Heart right ventricle (tissue), 16 donors: ENCODE data around the gene GALT. TPM values are rescaled to one million over a fixed set of nuclear protein-coding genes. Genes with fewer than 3 reads are reported as not detected.

Experiments
- ATAC-seq, 8 donors: fragments of 200-7000 bp; cut with Tn5 transposase; one replicate each; pipeline ENCODE4 v1.9.1; 2020; ENCODE audit warnings: mild to moderate bottlenecking in 8 of 8, moderate library complexity in 8 of 8, moderate number of reproducible peaks in 1 of 8
- DNase-seq, 2 donors: peaks; one replicate each; pipeline ENCODE4 v3.0.0-alpha.2; 2020
- H3K27ac ChIP-seq, 10 donors: fragments of 200-600 bp; sonication (generic) in 2 of 10; one replicate each; pipeline versions ENCODE4 v1.5.0 to v1.8.0; 2020 to 2022; ENCODE audit warnings: mild to moderate bottlenecking in 3 of 10
- H3K27me3 ChIP-seq, 7 donors: fragments of 200-600 bp; one replicate each; pipeline ENCODE4 v1.8.0; 2021 to 2022; ENCODE audit warnings: mild to moderate bottlenecking in 2 of 7
- H3K36me3 ChIP-seq, 9 donors: fragments of 200-600 bp; sonication (generic) in 1 of 9; one replicate each; pipeline versions ENCODE4 v1.5.0 to v1.8.0; 2020 to 2022; ENCODE audit warnings: mild to moderate bottlenecking in 2 of 9
- H3K4me1 ChIP-seq, 9 donors: fragments of 200-600 bp; sonication (generic) in 1 of 9; one replicate each; pipeline versions ENCODE4 v1.5.0 to v1.8.0; 2020 to 2022; ENCODE audit warnings: mild to moderate bottlenecking in 4 of 9
- H3K4me3 ChIP-seq, 10 donors: fragments of 200-600 bp; sonication (generic) in 2 of 10; one replicate each; pipeline versions ENCODE4 v1.5.0 to v1.8.0; 2020 to 2022; ENCODE audit warnings: mild to moderate bottlenecking in 7 of 10, moderate library complexity in 2 of 10
- H3K9me3 ChIP-seq, 11 donors: fragments of 200-600 bp in 10 of 11; sonication (generic) in 2 of 11; one replicate each; pipeline versions ENCODE4 v1.5.0 to v1.8.0; 2013 to 2022; ENCODE audit warnings: mild to moderate bottlenecking in 2 of 11, control low read depth in 1 of 11, moderate library complexity in 1 of 11
- CTCF ChIP-seq, 9 donors: fragments of 200-600 bp; sonication (generic) in 2 of 9; IDR thresholded peaks; one replicate each; pipeline versions ENCODE4 v1.5.0 to v1.8.0; 2021 to 2022; ENCODE audit warnings: antibody characterized with exemption in 9 of 9, mild to moderate bottlenecking in 5 of 9, moderate library complexity in 1 of 9
- WGBS, 2 donors: extraction: QIAGEN DNeasy Blood & Tissue Kit; methylation state at CpG; one replicate each; pipeline ENCODE4 v1.1.7; 2013; ENCODE audit warnings: inconsistent platforms in 1 of 2; 5-methylcytosine and 5-hydroxymethylcytosine counted together
- intact Hi-C, 10 donors: fragments of 100-400 bp; cut with DNase I; formaldehyde crosslinking; loops; one replicate each; pipeline versions ENCODE4 v1.11.1 to v1.14.2; 2022
- polyA plus RNA-seq, 2 donors: library from polyadenylated mRNA; stranded (reverse); fragments of 200-250 nt; gene quantifications; one replicate each; pipeline ENCODE4 v1.2.3, GENCODE V29; 2013
- total RNA-seq, 10 donors: library from RNA; stranded (reverse); fragmentation: NEBNext Ultra II Directional in 3 of 10; extraction: Animal tissue kit (Norgen Biotek cat#: 25700) in 3 of 10; gene quantifications; one replicate each; pipeline versions ENCODE4 v1.2.1 to v1.2.4, GENCODE V29; 2021 to 2023
- donor health status: Arrhythmogenic right ventricular cardiomyopathy.
- donor health status: ischemic (EF 13 %, LVEDD 7.1; RV severe dilation, severe dysfunction).
- donor health status: healthy with polysubstance abuse.
- donor health status: DM: no; HTN: yes; CAD: no.
- donor health status: DM: no; HTN: no; CAD: no.
- donor health status: ischemic (EF 25% LVEDD 6.9; RV normal size, moderate dysfunction).
- donor health status: ischemic (EF 25% LVEDD 5.7; RV mildly dilated, moderate dysfunction).
- donor health status: healthy.
- donor health status: DM: yes; HTN: yes; CAD: no.
- donor health status: Ischemic cardiomyopathy.
- donor health status: ischemic (EF 35%, LVEDD 5.7; RV mildly dilated, moderate dysfunction).
- donor health status: nonischemic (EF 11% LVEDD 7.7; RV severe dilation, severe dysfunction).
- donor health status: DM: yes; HTN: yes; CAD: no.
- donor health status: PGD.
- donor health status: ischemic (EF 29% LVEDD 5.4; RV normal size, mild dysfunction).
- donor health status: nonischemic (EF 23%, LVEDD 6.1; RV moderate dilation, normal function).

Gene GALT
- total and polyA plus RNA-seq, 12 donors = 20.8 to 82.2 (median 44.2) TPM

- Histone ChIP-seq H3K36me3 (peaks cover 0 to 58% (median 15%) of the 10 kb centered on the region in 9 donors), H3K9me3 (no peaks in the 10 kb centered on the region), H3K27me3 (no peaks in the 10 kb centered on the region), H3K27ac (peak within 1 kb of the TSS in 2 of 10 donors; percentile 31 to 98), H3K4me1 (peaks cover 0 to 29% (median 14%) of the 10 kb centered on the region in 9 donors), H3K4me3 (no peak within 1 kb of the TSS)
- DNase-seq = no peak
- no peak for TF ChIP-seq CTCF (IDR thresholded peaks at IDR 0.05)
- WGBS, 2 donors = 89 to 91% methylated on average over 4 of the region's 4 CpGs
- intact Hi-C loops = loop anchor here in 3 of 10 donors (5.0 kb wide), 1 partner anchor 40 kb away; no protein-coding TSS in a partner anchor
- no peak for ATAC-seq
These were observed 16.2 kb downstream of the GALT start, which contains the start of gene CCL27 for GRCh38 chr9:34662526-34663302. Gene CCL27 (minus strand): TSS chr9:34662657. CDS start chr9:34662633, 24 bp downstream.

GRCh38 chr9:34663303-34663605, 16.8 kb downstream of the GALT start:
- intact Hi-C loops = loop anchor here in 3 of 10 donors (5.0 kb wide), 1 partner anchor 39 kb away; no protein-coding TSS in a partner anchor
- peaks cover 0 to 58% (median 15%) of the 10 kb centered on the region in 9 donors for H3K36me3 ChIP-seq
- peaks cover 0 to 29% (median 14%) of the 10 kb centered on the region in 9 donors for H3K4me1 ChIP-seq
- peak overlapping the region in 2 of 10 donors; percentile 31 to 98 for H3K27ac ChIP-seq
- H3K4me3 ChIP-seq = no peak overlapping the region
- no peak for TF ChIP-seq CTCF (IDR thresholded peaks at IDR 0.05)
- no peaks in the 10 kb centered on the region for H3K9me3 ChIP-seq
- DNase-seq (no peak), ATAC-seq (no peak)
- no peaks in the 10 kb centered on the region for H3K27me3 ChIP-seq

GRCh38 chr9:34664281-34665066, 18.0 kb downstream of the GALT start:
- peaks cover 0 to 29% (median 14%) of the 10 kb centered on the region in 9 donors for H3K4me1 ChIP-seq
- DNase-seq (peak; percentile 85), ATAC-seq (peak; percentile 27 to 64 (median 52))
- peaks cover 0 to 2% (median 0%) of the 10 kb centered on the region in 11 donors for H3K9me3 ChIP-seq
- peak overlapping the region; percentile 38 to 100 (median 97) for H3K27ac ChIP-seq
- no peaks in the 10 kb centered on the region for H3K27me3 ChIP-seq
- TF ChIP-seq CTCF (IDR thresholded peaks at IDR 0.05) = peak; percentile 53 to 92 (median 79)
- peak overlapping the region; percentile 45 to 95 (median 72) for H3K4me3 ChIP-seq
- peaks cover 0 to 53% (median 15%) of the 10 kb centered on the region in 9 donors for H3K36me3 ChIP-seq
- 11 to 15% methylated on average over 18 of the region's 18 CpGs for WGBS, 2 donors
- intact Hi-C loops = loop anchor here in 4 of 10 donors (2.0 to 5.0 kb wide), 2 partner anchors 16 to 38 kb away; no protein-coding TSS in a partner anchor

- Histone ChIP-seq H3K9me3 (peaks cover 0 to 8% (median 0%) of the 10 kb centered on the region in 11 donors), H3K4me3 (peak overlapping the region; percentile 45 to 95 (median 72)), H3K27me3 (no peaks in the 10 kb centered on the region), H3K4me1 (peaks cover 0 to 29% (median 14%) of the 10 kb centered on the region in 9 donors), H3K36me3 (peaks cover 0 to 50% (median 12%) of the 10 kb centered on the region in 9 donors), H3K27ac (peak overlapping the region; percentile 38 to 100 (median 97))
- intact Hi-C loops = loop anchor here in 1 of 10 donors (2.0 kb wide), 1 partner anchor 16 kb away; no protein-coding TSS in a partner anchor
- TF ChIP-seq CTCF (IDR thresholded peaks at IDR 0.05) = peak in 2 of 9 donors; percentile 13 to 27
- ATAC-seq (peak in 4 of 8 donors; percentile 1 to 9 (median 3)), DNase-seq (no peak)
- 2 to 3% methylated on average over 21 to 26 of the region's 26 CpGs for WGBS, 2 donors
These were observed 18.5 kb downstream of the GALT start for GRCh38 chr9:34665067-34665380.
